GM23338 (cell line): ENCODE data around the gene HPX.

ENCODE experiments used
- CREB1 ChIP-seq: fragments of 250-450 bp; sonication (Bioruptor Pico); IDR thresholded peaks from 2 replicates; pipeline ENCODE4 v1.5.0; 2020; ENCODE audit warnings: low read depth, mild to moderate bottlenecking, moderate library complexity
- EZH2 ChIP-seq: fragments of 200-600 bp; sonication (generic); IDR thresholded peaks from one replicate; pipeline ENCODE4 v1.8.0; 2017; ENCODE audit warnings: antibody characterized with exemption, mild to moderate bottlenecking, low read depth; ENCODE audit not compliant: unreplicated experiment
- EZH2phosphoT487 ChIP-seq: fragments of 200-600 bp; sonication (generic); IDR thresholded peaks from one replicate; pipeline ENCODE4 v1.8.1; 2018; ENCODE audit warnings: antibody characterized with exemption; ENCODE audit not compliant: unreplicated experiment
- NANOG ChIP-seq: IDR thresholded peaks from 2 replicates; pipeline ENCODE4 v1.6.1; 2016; ENCODE audit warnings: antibody characterized with exemption, borderline replicate concordance
- STAT1 ChIP-seq: IDR thresholded peaks from one replicate; pipeline ENCODE4 v1.6.1; 2016; ENCODE audit warnings: antibody characterized with exemption; ENCODE audit not compliant: unreplicated experiment
- TF ChIP-seq, protein P1 (sequence below), 2 experiments: fragments of 200-600 bp in 1 of 2; sonication (generic) in 1 of 2; conservative IDR thresholded peaks; 2 replicates each; pipeline versions ENCODE4 v1.5.1 to v1.6.1; 2016 to 2017; ENCODE audit warnings: antibody characterized with exemption in 2 of 2, low read depth in 2 of 2, mild to moderate bottlenecking in 2 of 2, moderate library complexity in 1 of 2
- TF ChIP-seq, protein P2 (sequence below): IDR thresholded peaks from one replicate; pipeline ENCODE4 v1.6.1; 2018; ENCODE audit warnings: antibody characterized with exemption; ENCODE audit not compliant: unreplicated experiment

DNA sequence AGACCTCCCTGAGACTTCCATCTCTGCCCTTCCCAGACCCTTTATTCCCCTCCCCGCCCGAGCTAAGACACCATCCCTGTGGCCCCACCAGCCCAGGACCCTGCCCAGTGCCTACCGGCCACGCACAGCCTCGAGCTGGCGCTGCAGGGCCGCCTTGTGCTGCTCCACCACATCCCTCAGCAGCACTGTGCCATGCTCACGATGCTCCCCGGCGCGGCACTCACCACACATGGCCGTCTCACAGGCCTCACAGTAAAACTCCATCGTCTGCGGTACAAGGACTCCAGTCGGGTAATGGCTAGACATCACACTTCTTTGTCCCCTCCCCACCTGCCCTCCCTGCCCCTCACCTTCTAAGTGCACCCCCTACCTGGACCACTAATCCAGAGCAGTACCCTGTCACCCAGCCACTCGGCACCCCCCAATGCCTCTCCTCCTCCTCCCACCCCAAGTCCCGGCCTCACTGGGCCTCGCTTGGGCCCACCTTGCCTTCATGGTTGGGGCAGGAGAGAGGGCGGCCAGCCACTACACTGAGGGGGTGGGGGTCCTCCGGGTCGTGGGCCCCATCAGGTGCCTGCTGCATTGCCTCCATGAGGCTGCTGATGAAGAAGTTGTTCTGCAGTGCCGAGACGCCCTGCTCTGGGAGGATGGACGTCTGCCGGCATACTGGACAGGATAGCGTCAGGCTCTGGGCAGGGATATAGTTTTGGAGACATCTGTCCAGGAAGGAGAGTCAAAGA is 17.0 kb upstream of the HPX start:
- TF ChIP-seq, protein P1, sequence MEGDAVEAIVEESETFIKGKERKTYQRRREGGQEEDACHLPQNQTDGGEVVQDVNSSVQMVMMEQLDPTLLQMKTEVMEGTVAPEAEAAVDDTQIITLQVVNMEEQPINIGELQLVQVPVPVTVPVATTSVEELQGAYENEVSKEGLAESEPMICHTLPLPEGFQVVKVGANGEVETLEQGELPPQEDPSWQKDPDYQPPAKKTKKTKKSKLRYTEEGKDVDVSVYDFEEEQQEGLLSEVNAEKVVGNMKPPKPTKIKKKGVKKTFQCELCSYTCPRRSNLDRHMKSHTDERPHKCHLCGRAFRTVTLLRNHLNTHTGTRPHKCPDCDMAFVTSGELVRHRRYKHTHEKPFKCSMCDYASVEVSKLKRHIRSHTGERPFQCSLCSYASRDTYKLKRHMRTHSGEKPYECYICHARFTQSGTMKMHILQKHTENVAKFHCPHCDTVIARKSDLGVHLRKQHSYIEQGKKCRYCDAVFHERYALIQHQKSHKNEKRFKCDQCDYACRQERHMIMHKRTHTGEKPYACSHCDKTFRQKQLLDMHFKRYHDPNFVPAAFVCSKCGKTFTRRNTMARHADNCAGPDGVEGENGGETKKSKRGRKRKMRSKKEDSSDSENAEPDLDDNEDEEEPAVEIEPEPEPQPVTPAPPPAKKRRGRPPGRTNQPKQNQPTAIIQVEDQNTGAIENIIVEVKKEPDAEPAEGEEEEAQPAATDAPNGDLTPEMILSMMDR (conservative IDR thresholded peaks at IDR 0.05; ENCODE audit: low read depth in 2 of 2) = no peak
- no peak for TF ChIP-seq EZH2phosphoT487
- TF ChIP-seq, protein P2, sequence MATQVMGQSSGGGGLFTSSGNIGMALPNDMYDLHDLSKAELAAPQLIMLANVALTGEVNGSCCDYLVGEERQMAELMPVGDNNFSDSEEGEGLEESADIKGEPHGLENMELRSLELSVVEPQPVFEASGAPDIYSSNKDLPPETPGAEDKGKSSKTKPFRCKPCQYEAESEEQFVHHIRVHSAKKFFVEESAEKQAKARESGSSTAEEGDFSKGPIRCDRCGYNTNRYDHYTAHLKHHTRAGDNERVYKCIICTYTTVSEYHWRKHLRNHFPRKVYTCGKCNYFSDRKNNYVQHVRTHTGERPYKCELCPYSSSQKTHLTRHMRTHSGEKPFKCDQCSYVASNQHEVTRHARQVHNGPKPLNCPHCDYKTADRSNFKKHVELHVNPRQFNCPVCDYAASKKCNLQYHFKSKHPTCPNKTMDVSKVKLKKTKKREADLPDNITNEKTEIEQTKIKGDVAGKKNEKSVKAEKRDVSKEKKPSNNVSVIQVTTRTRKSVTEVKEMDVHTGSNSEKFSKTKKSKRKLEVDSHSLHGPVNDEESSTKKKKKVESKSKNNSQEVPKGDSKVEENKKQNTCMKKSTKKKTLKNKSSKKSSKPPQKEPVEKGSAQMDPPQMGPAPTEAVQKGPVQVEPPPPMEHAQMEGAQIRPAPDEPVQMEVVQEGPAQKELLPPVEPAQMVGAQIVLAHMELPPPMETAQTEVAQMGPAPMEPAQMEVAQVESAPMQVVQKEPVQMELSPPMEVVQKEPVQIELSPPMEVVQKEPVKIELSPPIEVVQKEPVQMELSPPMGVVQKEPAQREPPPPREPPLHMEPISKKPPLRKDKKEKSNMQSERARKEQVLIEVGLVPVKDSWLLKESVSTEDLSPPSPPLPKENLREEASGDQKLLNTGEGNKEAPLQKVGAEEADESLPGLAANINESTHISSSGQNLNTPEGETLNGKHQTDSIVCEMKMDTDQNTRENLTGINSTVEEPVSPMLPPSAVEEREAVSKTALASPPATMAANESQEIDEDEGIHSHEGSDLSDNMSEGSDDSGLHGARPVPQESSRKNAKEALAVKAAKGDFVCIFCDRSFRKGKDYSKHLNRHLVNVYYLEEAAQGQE = no peak
- TF ChIP-seq STAT1 = no peak
- TF ChIP-seq EZH2 = no peak
- TF ChIP-seq CREB1 (CRISPR knock-in tag) = no peak
- TF ChIP-seq NANOG = no peak
